Stimulated activated CD8-positive, alpha-beta memory T cell treated with anti-CD3 and anti-CD28 coated beads, Interleukin-4, amount 100 ng/mL, for 24 hours (primary cell): ENCODE data around the gene PTK6.

Source experiments
- DNase-seq: peaks from one replicate; pipeline ENCODE4 v3.0.0-alpha.2; 2020; ENCODE audit warnings: low read depth

PTK6 gene

DNA sequence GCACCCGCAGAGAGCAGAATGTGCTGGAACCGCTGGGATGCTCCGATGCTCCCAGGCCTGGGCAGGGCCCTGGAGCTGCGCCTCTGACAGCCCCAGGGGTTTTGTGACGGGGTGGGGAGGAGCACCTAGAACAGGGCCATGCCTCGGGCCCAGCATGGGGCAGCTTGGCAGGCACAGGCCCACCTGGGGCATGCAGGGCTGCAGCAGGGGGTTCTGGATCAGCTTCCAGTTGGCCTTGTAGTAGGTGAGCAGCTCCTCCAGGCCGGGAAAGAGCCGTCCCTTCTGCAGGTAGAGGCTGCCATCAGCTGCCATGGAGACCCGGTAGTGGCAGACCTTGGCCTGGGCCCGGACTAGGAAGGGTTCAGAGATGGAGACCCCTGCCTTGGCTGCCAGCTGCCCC is 6.0 kb upstream of the PTK6 start:
- DNase-seq, result no peak

DNA sequence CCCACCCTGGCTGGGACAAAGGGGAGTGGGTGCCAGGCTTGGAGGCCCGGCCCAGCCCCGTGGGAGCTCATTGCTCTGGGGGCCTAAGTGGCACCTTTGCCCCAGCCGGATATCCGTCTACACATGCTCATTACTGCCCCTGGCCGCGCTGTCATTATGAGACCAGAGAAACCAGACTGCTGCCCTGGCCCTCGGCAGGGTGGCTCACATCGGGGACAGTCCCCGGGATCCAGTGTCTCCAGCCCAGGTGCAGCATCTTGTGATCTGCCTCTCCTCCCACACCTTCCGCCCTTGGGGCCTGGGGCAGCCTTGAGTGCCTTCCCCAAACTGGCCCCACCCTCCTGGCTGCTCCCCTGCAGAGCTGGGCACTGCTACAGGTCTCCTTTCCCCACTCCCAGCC is 5.5 kb upstream of the PTK6 start:
- no peak for DNase-seq

DNA sequence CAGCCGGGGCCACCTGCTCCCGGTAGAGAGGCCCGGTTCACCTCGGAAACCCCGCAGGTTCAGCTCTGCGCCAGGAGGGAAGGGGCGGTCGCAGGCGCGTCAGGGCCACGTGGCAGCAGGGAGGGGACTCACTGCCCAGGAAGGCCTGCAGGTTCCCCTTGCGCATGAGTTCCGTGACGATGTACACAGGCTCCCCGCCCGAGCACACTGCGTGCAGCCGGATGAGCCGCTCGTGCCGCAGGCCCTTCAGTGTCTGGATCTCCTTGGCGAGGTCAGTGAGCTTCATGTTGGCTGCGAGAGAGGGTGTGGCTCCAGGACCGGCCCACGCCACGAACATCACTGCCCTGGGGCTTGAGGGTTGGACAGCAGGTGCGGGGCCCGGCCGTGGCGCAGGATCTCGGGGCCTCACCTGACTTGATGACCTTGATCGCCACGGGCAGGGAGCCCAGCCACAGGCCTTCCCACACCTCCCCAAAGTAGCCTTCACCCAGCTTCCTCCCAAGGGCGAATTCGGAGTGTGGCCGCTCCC is 4.9 kb upstream of the PTK6 start:
- no peak for DNase-seq

DNA sequence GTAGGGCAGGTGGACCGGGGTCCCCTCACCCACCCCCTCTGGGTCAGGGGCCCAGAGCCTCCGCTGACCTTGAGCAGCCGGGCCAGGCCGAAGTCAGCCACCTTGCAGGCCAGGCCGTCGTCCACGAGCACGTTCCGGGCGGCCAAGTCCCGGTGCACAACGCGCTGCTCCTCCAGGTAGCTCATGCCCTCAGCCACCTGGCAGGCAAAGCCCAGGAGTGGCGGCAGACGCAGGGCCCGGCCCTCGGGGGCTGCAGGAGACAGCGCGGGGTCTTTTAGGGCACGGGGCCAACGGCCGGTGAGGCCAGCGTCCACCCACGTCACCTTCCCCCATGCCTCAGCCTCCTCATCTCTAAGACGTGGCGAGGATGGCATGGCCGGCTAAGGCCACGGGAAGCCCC is 4.2 kb upstream of the PTK6 start:
- DNase-seq, result no peak

DNA sequence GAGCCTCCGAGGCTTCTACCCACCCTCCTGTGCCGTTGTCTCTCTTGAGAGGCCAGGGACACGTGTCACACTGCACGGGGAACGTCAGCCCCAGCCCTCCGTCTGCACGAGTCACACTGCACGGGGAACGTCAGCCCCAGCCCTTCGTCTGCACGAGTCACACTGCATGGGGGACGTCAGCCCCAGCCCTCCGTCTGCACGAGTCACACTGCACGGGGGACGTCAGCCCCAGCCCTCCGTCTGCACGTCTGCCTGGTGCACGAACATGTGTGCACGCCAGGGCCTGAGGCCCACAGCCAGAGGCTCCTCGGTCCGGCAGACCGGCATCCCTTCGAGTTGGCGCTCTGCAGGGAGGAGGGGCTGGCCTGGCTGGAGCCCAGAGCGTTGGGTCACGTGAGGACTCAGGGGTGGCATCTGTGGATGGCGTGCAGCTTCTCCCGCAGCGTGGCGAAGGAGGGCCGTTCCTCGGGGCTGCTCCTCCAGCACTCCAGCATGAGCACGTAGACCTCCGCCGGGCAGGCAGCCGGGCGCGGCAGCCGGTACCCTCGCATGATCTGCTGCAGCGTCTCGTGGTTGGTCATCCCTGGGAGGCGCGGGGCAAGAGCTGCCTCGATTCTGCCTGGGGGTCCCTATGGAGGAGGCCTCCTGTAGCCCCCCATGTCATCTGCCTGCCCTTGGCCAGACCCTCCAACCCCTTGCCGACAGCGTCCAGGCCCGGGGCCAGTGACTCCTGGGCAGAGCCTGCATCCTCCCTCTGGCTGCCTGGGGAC is 3.4 kb upstream of the PTK6 start:
- no peak for DNase-seq

DNA sequence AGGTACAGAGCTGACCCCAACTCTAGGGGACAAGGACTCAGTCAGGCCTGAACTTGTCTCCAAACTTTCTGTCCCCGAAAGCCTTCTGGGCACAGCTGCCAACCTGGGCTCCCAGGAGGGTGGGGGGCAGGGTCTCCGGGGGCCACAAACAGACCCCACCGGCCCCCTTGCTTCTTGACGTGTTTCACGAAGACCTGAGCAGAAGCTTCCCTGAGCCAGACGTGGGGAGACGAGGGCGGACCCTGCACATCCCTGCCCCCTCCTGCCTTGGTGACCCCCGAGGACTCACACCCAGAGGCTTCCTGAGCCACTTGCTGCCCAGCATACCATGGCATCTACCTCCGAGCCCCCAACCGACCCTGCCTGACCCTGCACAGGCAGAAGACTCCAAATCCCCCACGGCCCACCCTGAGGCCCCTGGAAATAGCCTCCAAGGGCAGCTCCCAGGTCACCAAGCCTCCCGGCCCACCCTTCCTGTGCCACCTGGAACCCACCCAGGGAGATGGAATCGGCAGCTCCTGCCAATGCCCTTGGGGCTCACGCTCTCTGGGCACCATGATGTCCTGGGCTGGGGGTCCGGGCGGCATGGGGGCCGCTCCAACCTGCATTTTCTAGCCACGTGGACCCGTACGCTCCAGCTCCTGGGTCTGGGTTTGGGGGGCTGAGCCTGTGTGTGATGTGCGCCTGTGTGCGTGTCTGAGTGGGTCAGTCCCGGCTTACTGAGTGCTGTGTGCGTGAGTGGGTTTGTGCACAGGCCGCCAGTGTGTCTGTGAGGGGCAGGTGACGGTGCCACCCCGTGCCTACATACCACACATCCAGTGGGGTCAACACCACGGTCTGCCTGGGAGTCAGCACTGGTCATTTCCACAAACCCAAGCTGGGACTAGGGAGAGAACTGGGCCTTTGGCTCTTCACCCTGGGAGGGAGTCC is 2.5 kb upstream of the PTK6 start:
- DNase-seq, result no peak

DNA sequence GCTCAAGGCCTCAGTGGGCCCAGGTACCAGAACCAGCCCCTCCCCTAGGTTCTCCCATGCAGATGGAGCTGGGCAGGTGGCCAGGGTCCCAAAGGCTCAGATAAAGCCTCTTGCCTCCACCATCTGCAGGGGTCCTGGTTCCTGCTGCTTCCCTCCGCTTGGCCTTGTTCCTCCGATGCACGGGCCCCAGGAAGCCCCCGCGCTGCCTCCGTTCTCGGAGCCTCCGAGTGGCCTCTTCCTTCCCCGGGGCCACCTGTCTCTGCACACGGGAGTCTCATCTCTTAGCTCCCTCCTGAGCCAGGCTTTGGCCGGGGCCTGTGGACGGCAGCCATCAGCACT is 1.9 kb upstream of the PTK6 start:
- DNase-seq, result no peak

DNA sequence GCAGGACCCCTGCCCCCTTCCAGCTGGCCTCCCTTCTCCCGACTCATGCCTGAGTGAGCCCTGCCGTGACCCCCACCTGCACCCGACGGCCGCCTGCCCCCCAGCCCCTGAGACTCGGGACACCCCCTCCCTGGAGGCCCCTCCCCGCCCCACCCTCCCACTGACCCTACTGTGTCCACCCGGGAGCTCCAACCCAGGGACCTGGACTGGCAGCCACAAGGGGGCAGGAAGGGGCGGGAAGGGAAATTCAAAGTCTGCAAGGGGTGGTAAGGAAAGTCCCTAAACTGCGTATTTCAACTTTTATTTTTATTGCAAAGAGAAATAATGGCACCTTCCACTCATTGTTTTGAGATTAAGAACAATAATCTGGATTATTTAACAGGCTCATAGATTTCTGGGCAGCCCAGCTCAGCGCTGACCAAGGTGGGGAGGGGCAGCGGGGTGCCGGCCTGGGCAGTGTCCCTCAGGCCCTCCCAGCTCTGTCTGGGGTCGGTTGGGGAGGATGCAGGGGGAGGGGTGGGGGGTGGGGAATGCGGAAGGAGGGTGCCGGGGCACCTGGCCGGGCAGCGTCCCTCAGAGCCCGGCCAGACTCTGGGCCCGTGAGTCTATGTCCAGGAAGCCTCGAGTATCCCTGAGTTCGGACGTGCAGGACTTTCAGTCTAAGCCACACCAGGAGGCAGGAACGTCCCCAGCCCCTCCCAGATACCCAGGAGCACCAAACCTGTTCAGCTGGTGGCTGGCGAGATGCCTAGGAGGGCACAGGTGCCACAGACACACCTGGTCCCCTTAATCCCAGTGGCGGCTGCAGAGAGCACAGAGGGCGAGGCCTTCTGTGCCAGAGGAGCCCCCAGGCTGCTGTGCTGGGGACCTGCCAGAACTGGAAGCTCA is 1.3 kb upstream of the PTK6 start:
- DNase-seq, result no peak

DNA sequence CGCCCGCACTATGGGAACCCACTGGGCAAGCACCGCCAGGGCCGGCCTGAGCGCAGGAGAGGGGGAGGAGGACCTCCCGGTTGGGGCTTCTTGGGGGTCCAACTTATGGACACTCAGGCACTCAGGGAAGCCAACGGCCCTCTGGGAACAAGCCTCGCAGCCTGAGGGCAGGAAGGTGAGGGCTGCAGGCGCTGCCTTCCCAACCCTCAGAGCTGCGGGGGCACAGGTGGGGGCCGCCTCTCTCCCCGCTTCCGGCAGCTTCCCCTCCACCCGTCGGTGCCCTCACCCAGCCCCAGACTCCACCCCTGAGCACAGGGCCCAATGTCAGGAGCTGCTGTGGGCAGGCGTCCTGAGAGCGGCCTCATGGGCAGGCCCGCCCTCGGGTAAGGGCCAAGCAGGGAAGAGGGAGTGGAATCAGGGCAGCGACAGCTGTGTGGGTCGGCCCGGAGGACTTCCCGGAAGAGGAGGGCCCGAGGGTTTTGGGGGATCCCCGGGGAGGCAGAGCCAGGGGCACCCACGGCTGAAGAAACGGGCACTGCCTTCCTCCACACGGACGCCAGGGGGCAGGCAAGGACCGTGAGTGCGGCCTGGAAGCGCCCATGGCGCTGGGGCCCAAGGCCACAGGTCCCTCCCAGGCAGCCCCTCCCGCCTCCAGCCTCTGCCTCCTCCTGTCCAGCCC is 488 bp upstream of the PTK6 start:
- peak; percentile 89 for DNase-seq

DNA sequence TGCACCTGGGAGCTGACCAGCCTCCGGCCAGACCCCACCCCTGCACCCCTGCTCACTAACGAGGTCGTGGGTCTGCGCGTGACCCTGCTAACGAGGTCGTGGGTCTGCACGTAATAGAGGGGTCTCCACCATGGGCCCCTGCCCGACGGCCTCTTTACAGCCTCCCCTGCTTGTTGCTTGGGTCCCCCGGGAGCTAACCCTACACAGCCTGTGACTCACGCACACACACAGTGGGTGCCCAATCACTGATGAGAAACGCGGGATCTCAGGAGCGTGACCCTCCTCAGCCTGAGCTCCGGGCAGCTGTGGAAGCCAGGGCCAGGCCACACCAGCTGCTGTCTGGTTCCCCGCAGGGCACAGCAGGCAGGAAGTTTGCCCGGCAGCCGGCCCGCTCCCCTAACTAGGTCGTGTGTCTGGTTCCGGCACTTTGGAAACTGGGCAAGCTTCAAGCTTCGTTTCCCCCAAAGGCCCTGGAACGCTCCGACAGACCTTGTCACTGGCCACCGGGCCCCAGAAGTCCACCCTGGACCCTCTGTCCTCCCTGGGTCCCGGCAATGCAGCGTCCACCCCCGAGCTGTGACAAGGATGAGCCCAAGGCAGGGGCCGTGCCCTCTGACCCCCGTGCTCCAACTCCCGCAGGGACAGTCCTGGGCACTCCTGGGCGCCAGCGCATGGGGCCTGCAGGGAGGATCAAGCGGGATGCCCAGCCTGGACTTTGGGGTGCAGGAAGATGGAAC is 767 bp downstream of the PTK6 start:
- no peak for DNase-seq

DNA sequence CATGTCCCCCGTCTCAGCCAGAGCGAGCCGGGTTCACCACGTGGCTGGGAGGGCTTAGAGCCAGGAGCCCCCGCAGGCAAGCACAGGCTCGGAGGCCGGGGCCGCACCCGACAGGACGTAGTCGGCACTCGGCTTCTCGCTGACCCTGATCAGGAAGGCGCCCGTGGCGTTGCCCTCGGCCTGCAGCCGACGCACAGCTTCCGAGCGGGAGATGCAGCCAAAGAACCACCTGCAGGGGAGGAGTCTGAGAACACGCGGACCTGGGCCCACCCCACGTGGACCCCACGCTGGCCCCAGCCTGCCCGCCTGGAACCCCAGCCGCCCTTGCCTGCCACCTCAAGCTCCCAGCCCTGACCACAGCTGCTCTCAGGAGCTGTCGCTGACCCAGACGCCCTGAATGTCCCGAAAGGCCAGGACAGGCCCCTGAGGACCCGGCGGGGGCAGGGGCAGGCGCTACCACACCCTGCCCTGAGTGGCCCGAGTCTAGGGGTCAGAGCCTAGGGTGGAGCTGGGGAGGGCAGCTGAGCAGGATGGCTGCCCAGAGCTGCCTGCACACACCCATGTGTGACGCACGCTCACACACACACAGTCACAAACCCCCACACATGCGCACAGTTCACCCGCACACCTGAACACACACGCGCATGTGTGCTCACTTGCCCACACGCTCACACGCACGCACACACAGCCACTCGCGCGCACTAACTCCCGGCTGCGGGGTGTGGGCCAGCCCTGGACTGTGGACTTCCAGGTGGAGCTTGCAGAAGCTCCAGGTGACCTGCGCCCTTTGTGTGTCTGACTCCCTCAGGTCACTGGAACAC is 2.1 kb downstream of the PTK6 start:
- DNase-seq, result no peak

DNA sequence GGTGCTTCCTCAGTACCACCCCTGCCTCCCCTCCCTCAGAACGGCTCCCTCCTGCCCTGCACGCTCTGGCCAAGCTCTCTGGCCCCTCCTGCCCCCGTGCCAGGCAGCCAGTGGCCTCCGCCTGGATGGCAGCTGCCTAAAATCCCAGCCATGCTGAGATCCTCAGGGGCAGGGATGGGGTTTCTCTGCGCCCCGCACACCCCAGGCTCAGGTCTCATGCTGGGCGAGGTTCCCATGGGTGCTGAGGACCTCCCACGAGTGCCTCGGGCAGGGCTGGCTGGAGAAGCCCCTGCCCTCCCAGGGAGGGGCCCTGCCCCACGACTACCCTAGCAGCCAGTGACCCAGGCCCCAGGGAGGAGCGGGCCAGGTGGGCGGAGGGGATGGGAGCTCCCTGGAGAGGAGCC is 2.7 kb downstream of the PTK6 start:
- DNase-seq, result no peak

DNA sequence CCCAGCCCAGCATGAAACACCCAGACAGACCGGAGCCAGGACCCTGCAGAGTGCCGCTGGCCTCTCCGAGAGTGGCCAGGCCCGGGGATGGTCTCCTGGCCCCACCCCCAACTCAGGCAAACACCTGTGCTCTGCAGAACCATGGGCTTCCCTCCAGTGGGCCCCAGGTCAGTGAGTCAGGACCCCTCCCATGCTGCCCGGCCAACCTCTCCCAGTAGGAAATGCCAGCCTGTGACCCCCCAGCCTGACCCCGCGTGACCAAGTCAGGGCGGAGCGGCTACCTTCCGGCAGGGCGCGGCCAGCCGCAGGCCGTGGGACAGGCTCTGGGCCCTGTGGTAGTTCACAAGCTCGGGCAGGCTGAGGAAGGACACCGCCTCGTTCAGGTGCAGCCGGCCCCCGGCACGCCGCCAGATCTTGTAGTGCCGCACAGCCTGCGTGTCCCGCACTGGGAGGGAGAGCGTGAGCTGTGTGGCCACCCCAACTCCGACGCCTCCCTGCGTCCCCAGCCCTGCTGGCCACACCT is 3.2 kb downstream of the PTK6 start:
- no peak for DNase-seq

DNA sequence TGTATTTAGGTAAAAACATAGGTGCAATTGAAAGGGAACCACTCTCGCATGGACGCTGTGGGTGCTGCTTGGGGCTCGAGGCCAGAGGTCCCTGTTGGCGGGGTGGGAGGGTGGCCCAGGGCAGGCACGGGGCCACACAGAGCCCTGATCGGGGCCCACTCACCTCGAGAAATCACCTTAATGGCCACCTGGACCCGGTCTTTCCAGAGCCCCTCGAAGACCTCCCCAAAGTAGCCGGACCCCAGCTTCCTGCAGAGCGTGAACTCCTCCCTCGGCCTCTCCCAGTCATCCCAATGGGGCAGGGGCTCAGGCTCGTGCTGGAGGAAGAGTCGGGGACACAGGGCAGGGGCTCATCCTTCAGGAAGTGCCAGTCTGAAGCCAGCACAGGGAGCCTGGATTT is 3.8 kb downstream of the PTK6 start:
- no peak for DNase-seq

DNA sequence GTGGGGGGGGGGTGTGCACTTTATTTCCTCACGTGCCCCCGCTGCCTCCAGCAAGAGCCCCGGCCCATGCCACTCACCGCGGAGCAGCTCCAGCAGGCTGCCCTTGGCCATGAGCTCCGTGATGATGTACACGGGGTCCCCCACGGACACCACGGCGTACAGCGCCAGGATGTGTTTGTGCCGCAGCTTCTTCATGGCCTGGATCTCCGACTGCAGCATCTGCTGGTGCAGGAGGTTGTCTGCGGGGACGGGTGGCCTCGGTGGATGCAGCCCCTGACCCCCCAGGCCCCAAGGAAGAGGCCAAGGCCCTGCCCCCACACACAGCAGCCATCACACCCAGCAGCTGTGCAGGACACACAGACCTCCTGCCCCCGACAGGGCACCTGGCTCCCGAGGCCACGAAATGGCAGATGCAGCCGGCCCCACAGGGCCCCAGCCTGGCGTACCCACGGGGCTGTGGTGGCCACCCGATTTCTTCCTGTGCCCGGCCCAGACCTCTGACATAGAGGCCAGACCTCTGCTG is 4.7 kb downstream of the PTK6 start:
- DNase-seq, result no peak

DNA sequence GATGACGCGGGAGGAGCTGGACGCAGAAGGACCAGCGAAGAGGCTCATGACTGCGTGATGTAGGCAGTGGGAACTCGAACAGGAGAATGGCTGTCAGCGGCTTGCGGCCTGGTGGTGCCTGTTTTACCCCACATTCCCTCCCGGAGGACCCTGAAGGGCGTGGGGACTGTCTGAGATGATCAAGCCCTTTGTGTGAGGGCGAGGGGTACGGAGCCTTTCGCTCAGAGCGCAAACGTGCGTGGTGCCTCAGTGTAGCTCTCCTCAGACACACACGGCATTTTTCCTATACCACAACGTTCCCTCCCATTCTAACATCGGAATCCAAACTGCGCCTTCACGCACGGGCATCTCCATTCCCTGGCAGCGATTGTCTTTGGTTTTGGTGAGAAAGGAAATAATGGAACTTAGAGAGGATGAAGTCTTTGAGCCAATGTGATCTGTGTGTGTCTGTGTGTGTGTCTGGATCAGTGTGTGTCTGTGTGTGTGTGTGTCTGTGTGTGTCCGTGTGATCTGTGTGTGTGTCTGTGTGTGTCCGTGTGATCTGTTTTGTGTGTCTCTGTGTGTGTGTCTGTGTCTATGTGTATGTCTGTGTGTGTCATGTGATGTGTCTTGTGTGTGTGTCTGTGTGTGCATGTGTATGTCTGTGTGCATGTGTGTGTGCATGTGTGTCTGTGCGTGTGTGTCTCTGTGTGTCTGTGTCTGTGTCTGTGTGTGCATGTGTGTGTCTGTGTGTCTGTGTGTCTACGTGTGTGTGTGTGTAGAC is 5.3 kb downstream of the PTK6 start:
- no peak for DNase-seq

DNA sequence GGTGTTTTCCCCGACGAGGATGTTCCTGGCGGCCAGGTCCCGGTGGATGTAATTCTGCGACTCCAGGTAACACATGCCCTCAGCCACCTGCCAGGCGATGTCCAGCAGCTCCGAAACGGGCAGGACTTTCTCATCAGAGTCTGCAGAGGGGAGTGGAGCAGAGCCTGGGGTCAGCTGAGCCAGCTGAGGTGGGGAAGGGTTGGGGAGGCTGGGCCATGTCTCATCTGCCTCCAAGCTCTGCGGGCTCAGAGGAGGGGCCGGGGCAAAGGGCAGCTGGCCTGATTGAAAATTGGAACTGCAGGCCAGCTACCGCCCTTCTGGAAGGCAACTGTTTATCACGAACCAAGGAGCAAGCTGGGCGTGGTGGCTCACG is 6.4 kb downstream of the PTK6 start:
- no peak for DNase-seq

DNA sequence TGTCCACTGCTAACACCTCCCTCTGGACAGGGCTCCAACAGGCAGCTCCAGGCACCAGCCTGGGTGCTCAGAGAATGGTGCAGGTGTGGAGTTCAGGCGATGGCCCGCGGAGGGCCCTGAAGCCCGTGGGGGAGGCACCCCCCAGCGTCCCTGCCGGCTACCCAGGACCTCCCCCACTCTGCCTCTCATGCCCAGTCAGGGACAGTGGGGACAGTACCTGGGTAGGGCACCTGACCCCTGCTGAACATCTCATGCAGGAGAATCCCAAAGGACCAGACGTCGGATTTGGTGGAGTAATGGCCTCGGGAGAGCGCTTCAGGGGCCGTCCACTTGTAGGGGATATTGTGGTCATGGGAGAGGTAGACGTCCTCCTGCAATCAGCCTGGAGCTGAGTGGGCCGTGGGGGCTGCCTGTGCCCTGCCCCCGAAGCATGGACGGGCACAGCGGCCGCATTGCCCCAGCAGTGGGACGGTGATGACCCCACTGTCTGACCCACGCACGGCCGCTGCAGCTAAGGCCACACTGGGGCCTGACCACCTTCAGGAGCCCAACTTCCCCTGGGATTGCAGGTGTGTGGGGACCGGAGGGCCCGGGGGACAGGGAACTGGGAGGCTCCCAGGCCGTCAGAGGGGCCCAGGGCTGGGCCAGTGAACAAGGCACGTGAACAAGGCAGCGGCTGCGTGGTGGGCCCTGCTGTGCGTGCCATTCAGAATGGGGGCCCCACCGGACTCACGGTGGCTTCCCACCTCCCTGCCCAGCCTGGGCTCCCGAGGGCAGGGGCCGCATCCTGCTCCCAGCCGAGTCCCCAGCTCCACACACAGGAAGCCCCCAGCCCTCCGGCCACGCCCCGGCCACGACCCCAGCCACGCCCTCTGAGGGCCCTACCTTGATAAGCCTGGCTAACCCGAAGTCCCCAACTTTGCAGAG is 7.1 kb downstream of the PTK6 start:
- DNase-seq, result no peak
